Kidney tubule cell (primary cell): ENCODE data around the gene AFDN.

Experiments
- DNase-seq: peaks from one replicate; pipeline ENCODE4 v3.0.0-alpha.2; 2018; ENCODE audit warnings: low spot score

The AFDN gene

DNA sequence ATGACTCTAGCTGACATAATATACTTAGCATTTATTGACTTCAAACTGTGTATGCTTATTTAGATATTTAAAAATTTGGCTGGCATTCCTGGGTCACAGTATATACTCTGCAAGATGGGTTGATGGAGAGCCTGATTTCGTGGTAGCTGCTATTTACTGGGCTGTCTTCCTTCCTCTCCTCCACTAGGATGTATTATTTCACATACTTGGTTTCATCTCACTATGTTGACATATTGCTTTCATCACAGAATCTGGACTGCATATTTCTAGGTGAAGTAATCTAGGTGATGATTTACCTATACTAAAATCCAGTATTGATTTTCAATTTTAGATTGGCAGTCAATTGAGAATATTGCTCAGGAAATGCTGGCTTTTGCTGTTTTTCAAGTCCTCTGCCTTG, 15.7 kb downstream of the AFDN start:
- no peak for DNase-seq

DNA sequence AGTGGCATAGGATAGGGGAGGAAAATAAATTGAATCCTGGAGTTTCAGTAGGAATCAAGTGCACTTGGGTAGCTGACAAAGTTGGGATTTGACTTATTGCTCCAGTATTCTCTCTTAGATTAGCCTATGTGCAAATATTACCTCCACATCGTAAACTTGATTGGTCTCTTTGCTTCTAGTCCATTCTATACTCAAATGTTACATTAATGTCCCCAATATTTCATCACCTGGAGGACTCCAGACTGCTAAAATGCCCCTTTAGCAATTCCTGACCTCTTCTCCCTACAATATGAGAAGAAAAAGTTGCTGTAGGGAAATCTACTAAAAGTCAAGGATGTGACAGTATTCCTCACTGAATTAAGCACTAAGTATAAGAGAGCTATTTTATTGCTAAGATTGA, 16.3 kb downstream of the AFDN start:
- DNase-seq, result no peak

DNA sequence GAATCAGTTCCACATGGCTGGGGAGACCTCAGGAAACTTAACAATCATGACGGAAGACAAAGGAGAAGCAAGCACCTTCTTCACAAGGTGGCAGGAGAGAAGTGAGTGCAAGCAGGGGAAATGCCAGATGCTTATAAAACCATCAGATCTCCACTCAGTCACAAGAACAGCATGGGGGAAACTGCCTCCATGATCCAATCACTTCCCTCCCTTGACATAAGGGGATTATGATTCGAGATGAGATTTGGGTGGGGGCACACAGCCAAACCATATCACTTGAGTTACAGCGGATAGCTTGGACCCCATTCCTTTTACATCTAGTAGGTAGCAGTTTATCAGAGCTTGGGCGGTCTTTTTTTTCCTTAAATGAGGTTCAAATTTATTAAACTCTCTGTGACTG, 19.1 kb downstream of the AFDN start:
- DNase-seq, result no peak

DNA sequence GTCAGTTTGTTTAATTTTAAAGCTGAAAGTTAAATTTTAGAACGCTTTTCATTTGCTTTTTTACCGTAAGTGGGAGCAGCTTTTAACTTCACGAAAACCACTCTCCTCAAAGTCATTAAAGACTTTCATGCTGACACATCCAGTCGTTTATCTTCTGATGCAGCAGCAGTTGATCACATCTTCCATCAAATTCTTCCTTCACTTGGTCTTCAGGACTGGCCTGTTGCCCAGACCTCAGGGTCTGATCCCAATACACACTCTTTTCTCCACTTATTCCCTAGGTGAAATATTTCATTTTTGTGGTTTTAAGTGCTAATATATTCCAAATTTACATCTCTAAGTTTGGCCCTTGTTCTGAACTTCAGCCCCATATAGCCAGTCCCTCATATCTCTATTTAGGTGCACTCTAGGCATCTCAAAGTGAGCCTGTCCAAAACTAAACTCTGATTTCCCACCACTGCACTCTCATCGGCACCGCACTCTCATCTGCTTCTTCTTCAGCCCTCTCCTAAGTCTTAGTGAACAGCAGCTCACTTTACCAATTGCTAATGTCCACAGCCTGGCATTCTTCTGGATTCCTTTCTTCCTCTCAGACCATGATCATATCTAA, 20.4 kb downstream of the AFDN start:
- no peak for DNase-seq

DNA sequence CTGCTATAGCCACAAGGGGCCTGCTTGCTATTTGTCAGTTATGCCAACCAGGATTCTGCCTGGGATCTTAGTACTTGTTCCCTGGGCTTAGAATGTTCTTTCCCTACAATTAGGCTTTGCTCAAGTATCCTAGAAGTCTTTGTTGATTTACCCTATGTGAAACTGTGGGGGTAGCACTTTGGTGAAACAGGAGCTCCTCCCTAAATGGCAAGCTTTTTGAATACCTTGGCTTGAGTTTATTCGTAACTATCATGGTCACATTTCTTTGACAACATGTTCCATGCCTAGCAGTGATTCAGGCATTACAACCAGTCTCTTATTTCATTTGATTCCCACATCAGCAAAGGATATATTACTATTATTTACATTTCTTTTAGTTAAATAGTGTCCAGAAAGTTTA, 21.2 kb downstream of the AFDN start:
- DNase-seq, result no peak

DNA sequence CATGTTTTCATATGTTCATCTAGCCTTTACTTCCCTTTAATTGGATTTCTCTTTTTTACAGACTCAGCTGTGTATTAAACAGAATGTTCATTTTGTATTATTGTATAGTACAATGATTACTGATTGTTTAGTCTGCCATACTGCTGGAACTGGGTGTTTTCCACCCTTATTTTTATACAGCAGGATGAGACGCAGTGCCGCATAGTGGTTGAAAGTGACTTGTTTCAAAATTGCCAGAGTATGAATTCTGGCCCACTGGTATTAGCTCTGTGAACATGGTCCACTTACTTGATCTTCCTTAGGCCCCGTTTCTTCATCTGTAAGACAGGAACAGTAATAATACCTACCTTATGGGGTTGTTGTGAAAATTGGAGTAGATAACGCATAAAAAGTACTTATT, 22.1 kb downstream of the AFDN start:
- no peak for DNase-seq

DNA sequence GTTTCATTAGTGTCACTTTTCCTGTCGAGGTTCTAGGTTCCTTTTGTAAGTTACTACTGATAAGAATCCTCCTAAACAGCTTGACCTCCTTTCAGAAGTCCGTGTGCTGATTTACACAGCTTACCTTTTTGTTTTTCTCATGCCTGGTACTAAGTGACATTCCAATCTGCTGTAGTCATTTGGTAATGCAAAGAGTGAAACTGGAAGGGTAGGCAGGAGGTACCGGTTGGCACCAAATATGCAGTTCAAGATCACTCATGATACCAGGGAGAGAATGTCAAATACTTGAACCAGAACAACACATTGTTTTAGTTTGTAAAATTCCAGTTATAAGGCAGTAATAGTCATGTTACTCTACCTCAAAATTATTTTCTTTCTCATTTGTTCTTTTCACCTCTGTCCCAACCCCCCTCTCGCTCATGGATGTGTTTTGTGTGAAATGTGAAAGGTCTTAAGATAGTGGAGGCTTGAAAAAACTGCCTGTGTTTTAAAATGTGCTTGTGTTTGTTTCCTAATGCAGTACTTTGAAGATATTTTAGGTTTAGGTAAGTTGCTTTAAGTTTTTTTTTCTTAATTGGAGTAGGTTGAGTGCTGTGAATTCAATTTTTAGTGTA, 23.2 kb downstream of the AFDN start:
- DNase-seq, result peak; percentile 92

DNA sequence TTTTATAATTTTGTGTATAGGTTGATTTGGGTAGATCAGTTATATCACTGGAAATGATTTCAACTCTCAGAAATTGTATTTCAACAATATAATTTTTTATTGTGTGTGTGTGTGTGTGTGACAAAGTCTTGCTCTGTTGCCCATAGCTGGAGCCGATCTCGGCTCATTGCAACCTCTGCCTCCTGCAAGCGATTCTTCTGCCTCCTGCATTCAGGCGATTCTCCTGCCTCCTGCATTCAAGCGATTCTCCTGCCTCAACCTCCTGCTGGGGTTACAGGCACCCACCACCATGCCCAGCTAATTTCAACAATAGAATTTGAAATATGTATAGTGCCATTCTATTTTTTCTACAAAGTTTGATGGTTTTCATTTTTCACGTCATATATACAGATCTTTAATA, 24.1 kb downstream of the AFDN start:
- DNase-seq, result no peak

DNA sequence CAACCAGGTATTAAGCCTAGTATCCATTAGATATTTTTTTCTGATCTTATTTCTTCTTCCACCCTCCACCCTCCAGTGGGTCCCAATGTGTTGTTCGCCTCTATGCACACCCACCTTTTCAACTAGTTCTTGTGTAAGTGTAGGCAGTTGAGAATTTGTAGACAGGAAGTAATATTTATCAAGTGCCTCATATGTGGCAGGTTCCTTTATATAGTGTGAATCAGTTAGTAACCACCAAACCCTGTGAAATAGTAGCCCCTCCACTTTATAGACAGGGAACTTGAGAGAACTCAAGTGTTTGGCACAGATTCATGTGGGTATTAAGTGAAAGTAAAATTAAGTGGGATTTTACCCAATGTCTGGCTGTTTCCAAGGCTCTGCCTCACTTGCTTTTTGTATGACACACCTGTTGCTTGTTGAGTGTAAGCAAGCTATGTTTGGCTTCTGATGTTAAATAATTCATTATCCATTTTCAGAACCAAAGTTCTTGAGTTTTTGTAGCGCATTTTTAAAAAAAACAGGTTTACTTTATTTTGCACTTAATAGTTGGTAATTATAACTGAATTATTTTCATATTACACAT, 24.8 kb downstream of the AFDN start:
- peak; percentile 64 for DNase-seq

DNA sequence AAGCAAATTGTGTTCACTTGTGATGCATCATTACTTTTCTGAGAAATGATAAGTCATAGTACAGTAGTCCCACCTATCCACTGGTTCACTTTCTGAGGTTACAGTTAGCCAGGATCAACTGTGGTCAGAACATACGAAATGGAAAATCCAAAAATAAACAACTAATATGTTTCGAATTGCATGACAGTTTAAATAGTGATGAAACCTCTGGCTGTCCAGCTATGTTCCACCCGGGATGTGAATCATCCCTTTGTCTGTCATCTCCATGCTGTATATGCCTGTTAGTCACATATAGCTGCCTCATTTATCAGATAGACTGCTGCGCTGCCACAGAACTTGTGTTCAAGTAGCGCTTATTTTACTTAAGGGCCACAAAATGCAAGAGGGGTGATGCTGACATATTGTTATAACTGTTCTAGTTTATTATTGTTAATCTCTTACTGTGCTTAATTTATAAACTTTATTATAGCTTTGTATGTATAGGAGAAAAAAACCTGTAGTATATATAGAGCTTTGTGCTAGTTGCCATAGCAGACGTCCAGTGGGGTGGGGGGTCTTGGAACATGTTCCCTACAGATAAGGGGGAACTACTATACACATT, 29.2 kb downstream of the AFDN start:
- peak; percentile 90 for DNase-seq

DNA sequence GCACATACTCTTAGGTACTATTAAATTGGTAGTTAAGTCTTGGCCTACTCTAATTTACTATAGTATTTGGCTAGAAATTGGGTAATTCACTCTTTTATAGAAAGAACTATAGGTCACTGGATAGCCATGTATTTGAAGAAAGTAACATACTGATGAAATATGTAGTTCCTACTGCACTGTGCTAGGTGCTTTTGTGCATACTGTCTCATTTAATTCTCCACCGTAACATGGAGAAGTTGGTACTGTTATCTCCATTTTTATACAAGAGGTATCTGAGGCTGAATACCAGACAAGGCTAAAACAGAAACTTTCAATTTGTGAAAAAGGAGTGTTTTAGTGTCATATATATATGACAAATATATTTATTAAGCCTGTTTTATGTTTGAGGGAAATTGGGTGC, 29.8 kb downstream of the AFDN start:
- no peak for DNase-seq

DNA sequence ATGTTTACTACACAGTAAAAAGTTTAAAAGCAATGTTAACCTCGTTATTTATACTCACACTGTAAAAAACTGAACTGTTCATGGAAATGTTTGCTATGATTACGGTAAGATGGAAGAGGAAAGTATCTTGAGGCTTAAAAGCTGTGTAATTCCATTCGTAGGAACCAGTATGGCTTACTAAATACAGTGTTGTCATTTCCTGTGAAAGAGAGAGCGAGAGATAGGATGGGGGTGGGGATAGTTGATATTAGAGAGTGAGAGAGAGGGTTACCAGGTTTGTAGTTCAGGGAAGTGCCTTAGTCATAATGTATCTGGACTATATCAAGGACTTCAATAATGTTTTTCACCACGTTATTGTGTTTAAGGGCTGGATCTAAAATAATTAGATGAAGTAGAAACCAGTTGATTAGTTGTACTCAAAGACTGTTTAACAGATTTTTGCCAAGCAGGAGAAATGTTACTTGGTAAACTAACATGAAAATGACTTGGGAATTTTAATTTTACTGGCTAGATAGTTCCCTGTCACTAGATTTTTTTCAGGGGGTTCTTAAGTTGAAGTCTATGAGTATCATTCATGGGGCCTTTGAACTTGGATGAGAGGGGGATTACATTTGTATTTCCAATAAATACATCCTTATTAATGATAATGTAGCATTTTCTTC, 30.4 kb downstream of the AFDN start:
- peak; percentile 69 for DNase-seq

DNA sequence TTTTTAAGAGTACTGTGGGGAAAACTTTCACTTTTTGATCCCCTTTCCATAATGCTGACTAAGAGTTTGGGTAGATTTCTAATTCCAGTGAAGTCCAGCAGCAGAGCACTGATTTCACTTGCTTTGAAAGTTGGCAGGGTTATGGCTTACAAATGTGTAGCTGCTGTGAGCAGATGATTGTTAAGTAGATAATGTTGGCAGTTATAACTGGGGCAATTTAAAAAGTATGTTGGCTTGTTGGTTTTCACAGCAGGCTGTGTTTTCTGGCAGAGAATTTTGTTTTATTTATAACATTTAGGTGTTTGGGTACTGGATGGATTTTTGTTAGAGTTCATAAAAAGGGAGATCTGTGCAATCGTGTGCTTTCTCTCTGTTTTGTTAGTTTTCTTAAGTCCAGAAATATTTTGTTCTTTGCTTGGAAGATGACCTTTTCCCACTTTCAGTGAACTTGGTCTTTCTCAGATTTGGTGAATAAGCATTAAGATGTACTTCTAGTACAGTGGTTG, 31.4 kb downstream of the AFDN start:
- no peak for DNase-seq

DNA sequence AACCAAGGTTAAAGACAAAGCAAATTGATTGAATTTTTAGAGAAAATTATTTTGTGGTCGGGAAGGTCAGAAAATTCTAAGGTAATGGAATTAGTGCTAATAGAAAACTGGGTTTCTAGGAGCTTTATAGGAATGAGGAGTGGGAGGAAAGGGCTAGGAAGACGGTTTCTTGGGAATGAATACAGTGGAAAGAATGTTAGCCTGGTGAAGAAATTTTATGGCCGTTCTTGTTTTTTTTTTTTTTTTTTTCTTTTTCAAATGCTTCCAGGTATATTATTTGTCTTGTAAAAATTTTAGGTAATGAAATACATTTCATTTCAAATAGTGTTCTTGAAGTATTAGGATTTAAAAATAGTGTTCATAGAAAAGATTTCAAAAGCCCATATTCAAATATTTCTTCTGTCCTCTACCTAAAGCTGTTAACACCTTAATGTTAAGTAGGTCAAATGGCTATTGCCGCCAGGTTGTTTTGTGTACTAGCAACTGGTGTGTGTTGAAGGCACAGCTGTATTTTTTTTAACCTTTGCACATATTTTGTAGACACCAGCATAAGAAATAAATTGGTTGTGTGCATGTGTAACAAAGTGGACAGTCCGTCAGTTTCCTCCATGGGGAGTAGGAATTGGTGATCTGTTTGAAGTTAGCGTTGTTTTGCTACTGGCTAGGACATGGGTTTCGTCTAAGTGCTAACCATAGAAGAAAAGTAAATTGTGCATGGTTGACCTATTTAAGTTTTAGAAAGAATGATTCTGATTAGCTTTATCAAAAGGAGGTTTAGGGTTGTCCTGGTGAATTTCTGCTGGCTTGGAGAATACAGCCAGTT, 32.3 kb downstream of the AFDN start:
- no peak for DNase-seq

DNA sequence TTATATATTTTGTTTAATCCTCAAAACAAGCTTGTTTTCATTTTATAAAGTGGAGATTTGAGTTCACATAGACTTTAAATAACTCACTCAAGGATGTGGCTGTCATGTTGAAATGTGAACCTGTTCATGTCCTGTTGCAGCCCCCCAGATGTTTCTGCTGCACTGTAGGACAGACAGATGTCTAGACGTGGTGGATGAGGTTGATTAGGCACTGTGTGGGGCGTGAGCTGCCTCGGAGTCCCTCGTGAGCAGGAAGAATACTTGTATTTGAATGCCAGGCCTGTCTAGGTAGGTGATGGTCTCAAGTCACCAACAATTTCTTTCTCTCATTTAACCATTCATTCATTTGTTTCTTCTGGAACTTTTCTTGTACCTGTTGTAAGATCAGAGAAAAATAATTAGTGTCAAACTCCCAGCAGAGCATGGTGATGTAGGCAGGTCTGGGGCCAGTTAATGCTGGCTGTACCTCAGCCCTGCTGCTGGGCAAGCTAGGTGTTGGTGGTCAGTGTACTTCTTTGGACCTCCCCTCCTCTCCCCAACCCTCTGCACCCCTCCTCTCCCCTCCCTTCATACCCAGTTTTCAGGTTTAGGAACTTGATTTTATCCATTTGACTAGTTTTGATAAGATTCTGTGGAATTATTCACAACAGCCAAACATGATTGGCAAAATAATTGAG, 34.0 kb downstream of the AFDN start:
- peak; percentile 58 for DNase-seq

DNA sequence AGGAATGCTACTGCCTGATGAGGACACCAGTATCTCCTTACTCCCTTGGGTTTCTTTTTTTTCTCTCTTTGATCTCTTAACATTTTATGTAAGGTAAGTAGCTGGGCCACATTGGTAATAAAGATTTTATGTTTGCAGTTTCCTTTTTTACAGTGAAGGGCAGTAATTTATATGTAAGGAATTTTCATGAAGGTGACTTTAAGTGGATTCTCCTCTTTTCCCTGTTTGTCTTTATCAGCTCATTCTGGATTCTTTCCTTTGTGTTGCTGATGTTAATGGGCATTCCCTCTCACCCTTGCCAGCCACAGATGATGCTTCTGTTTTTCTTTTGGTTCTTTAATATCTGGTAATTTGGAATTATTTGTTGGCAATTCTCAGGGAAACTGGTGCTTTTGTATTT, 34.7 kb downstream of the AFDN start:
- DNase-seq, result no peak

DNA sequence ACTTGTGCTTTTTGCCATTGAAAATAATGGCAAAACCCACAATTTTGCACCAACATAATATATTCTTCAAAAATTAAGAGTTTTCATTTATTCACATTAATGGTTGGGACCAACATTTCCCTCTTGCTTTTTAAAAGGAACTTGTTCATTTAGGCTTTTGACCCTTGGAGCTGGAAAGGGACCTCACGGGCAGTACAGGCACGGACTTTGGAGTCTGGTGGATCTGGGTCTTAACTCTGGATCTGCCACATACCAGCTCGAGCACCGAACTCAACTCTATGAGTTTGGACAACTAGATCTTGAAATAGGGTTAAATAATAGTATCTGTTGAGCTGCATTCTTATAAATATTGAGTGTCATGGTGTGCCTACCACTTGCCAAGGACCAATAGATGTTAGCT, 37.2 kb downstream of the AFDN start:
- DNase-seq, result no peak

DNA sequence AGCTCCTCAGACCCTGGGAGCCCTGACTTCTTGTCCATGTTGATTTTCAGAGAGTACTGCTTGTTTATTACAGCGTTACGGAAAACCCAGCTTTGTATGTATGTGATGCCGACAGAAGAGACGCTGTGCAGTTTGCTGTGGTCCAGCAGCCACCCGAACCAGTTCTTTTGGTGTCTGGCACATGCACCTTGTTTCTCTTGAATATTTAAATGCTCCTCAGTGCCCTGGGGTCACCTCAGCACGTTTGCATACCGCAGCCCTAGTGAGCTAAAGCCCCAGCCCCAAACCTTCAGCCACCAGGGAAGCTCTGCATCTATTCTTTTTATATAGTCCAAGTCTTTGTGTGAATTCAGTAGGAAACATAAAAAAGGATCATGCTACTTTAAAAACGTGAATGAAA, 39.9 kb downstream of the AFDN start:
- DNase-seq, result no peak

DNA sequence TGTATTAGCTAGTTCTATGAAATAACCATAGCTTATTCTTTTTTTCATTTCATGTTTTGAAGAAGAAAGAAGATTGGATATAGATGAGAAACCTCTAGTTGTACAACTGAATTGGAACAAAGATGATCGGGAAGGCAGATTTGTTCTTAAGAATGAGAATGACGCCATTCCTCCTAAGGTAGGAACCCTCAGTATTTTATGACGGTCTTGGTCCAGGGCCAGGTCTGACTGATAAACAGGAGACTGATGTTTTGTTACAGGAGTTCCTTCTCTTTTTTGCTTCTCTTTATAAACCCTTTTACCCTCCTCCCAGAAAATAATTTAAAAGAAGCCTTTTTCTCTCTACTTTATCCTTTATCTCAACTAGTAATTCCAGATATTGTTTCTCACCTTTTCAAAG, 43.6 kb downstream of the AFDN start:
- DNase-seq, result no peak

DNA sequence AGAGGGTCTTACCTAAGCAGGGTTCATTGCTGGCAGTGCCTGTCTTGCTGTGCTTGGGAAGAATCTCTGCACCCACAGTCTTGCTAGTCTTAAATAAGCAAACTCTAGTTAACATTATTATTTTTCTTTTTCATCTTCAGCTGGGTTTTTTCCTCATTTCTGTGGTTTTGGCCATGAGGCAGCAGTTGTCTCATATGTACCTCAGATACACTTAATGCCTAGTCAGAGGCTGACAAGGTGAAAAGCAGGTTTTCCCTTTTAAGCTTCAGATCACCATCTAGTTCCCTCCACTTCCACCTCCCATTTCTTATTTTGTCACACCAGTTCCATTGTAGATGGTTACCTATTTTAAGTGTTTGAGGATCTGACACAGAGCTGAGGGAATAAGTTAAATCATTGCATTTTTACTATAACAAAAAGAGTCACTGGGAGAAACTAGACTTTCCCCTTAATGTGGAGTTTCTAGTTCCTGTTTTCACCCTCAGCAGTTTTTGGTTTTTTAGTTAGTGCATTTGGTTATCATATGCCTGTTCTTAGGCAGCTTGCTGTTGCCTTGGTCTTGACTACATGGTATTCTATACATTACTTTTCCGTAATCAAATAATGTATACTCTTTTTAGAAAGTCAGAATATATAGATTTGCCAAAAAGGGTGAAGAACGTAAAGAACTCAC, 46.0 kb downstream of the AFDN start:
- DNase-seq, result no peak
